Keratinocyte (primary cell): ENCODE results near the gene AFG3L2. TPM values are rescaled to one million over a fixed set of nuclear protein-coding genes. Genes with fewer than 3 reads are reported as not detected.
A peak's percentile ranks its signal among the peaks of the same experiment; 100 is the strongest.

ENCODE experiments used
- DNase-seq: peaks from one replicate; pipeline ENCODE4 v3.0.0-alpha.2; 2011; ENCODE audit warnings: low read depth, missing footprints, low spot score
- FAIRE-seq: peaks from 2 replicates; lab custom pipeline; 2011; peaks lifted over from hg19 to GRCh38; lab: Jason Lieb, UNC
- H2AFZ ChIP-seq: 2 replicates; pipeline ENCODE4 v1.6.0; 2012; ENCODE audit warnings: low read length, control low read depth, inconsistent platforms; ENCODE audit not compliant: control insufficient read depth
- H3K27ac ChIP-seq: 2 replicates; pipeline ENCODE4 v1.5.1; 2011; ENCODE audit warnings: low read length; ENCODE audit not compliant: control insufficient read depth, insufficient read depth
- H3K27me3 ChIP-seq: 3 replicates; pipeline ENCODE4 v1.6.0; 2011; ENCODE audit warnings: low read length; ENCODE audit not compliant: control insufficient read depth, insufficient read depth; ENCODE audit errors: extremely low read depth
- H3K36me3 ChIP-seq, 2 experiments: 2 replicates in 1 of 2; 3 replicates in 1 of 2; pipeline ENCODE4 v1.5.1; 2011; ENCODE audit warnings: low read length in 2 of 2, mild to moderate bottlenecking in 1 of 2; ENCODE audit not compliant: control insufficient read depth in 2 of 2, insufficient read depth in 2 of 2; ENCODE audit errors: extremely low read depth in 1 of 2
- H3K4me1 ChIP-seq: 3 replicates; pipeline ENCODE4 v1.5.1; 2011; ENCODE audit warnings: low read length; ENCODE audit not compliant: control insufficient read depth, insufficient read depth; ENCODE audit errors: extremely low read depth
- H3K4me2 ChIP-seq: 3 replicates; pipeline ENCODE4 v1.6.0; 2011; ENCODE audit warnings: low read depth, low read length; ENCODE audit not compliant: control insufficient read depth, insufficient read depth; ENCODE audit errors: extremely low read depth
- H3K4me3 ChIP-seq, 3 experiments: fragments of 200-600 bp in 1 of 3; sonication (generic) in 1 of 3; 2 replicates in 2 of 3; 3 replicates in 1 of 3; pipeline ENCODE4 v1.5.1; 2011 to 2016; ENCODE audit warnings: low read length in 3 of 3, mild to moderate bottlenecking in 3 of 3, control low read depth in 2 of 3, inconsistent platforms in 1 of 3, low read depth in 1 of 3, mixed read lengths in 1 of 3, mixed run types in 1 of 3, moderate library complexity in 1 of 3; ENCODE audit not compliant: control insufficient read depth in 2 of 3, insufficient read depth in 2 of 3; ENCODE audit errors: extremely low read depth in 1 of 3
- H3K79me2 ChIP-seq: 2 replicates; pipeline ENCODE4 v1.6.0; 2012; ENCODE audit warnings: low read length; ENCODE audit not compliant: control insufficient read depth, insufficient read depth
- H3K9ac ChIP-seq: 3 replicates; pipeline ENCODE4 v1.6.0; 2011; ENCODE audit warnings: low read length; ENCODE audit not compliant: control insufficient read depth, insufficient read depth; ENCODE audit errors: extremely low read depth
- H3K9me1 ChIP-seq: 3 replicates; pipeline ENCODE4 v1.6.0; 2011; ENCODE audit warnings: low read length; ENCODE audit not compliant: control insufficient read depth, insufficient read depth; ENCODE audit errors: extremely low read depth
- H3K9me3 ChIP-seq: 2 replicates; pipeline ENCODE4 v1.5.1; 2012; ENCODE audit warnings: low read depth, low read length; ENCODE audit not compliant: control insufficient read depth
- H4K20me1 ChIP-seq: 3 replicates; pipeline ENCODE4 v1.6.0; 2011; ENCODE audit warnings: low read length; ENCODE audit not compliant: control insufficient read depth, insufficient read depth; ENCODE audit errors: extremely low read depth
- EZH2 ChIP-seq: IDR thresholded peaks from one replicate; pipeline ENCODE4 v1.6.1; 2012; ENCODE audit warnings: inconsistent platforms, mild to moderate bottlenecking, low read length, moderate library complexity
- dilution Hi-C: fragments of 300-500 bp; cut with MboI; formaldehyde crosslinking; loops from one replicate; pipeline ENCODE4 v1.7.0; 2020; ENCODE audit warnings: low sequenced_read_pairs; ENCODE audit not compliant: extremely low pct_ligation_motif_present
- polyA plus RNA-seq, 5 experiments: library from polyadenylated mRNA; depleted of rRNA in 3 of 5; stranded (reverse) in 3 of 5; stranded (forward) in 1 of 5; unstranded in 1 of 5; fragments of >200 nt; gene quantifications; 1 replicate in 1 of 5; 2 replicates in 3 of 5; 3 replicates in 1 of 5; pipeline versions ENCODE4 v1.2.1 to v1.2.3, GENCODE V29; 2011 to 2012; ENCODE audit warnings: missing spikeins in 2 of 5, low read depth in 1 of 5, low replicate concordance in 1 of 5
- TF ChIP-seq, protein P1 (sequence below), 3 experiments: IDR thresholded peaks in 1 of 3; conservative IDR thresholded peaks in 1 of 3; optimal IDR thresholded peaks in 1 of 3; 2 replicates in 2 of 3; 3 replicates in 1 of 3; pipeline versions ENCODE3 to v1.5.1; 2011; ENCODE audit warnings: low read length in 3 of 3, mild to moderate bottlenecking in 3 of 3, moderate library complexity in 2 of 3, control low read depth in 1 of 3, inconsistent platforms in 1 of 3; ENCODE audit not compliant: insufficient read depth in 2 of 3; ENCODE audit errors: extremely low read depth in 1 of 3

Gene AFG3L2
- polyA plus RNA-seq, 1 donor (not counting 4 experiments of a cell fraction or from before 2014, with no cell fraction given) = 47.5 TPM

DNA sequence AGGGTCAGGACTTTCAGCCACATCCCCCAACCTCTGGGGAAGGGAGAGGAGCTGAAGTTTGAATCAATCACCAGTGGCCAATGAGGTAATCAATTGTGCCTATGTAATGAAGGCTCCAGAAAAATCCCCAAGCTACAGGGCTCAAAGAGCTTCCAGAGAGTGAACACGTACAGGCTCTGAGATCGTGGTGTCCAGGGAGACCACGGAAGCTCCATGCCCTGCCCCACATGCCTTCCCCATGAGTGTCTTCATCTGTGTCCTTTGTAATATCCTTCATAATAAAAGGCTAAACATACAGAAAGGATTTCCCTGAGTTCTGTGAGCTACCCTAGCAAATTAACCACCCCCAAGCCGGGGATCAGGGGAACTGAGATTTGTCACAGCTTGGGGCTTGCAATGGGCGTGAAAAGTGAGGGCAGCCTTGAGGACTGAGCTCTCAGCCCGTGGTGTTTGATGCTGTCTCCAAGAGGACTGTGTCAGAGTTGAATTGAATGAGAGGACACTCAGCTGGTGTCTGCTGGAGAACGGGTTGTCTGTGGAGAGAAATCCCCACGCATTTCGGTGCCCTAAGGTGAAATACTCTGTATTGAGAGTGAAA, 94.5 kb downstream of the AFG3L2 start:
- H3K36me3 ChIP-seq = no peaks in the 10 kb centered on the region
- DNase-seq (peak; percentile 92), FAIRE-seq (peak; percentile 97)
- H3K9me3 ChIP-seq = no peaks in the 10 kb centered on the region
- no peaks in the 10 kb centered on the region for H3K9me1 ChIP-seq
- peaks cover 22% of the 10 kb centered on the region for H3K4me1 ChIP-seq
- peak overlapping the region; percentile 56 for H3K9ac ChIP-seq
- no peaks in the 10 kb centered on the region for H3K79me2 ChIP-seq
- peak overlapping the region; percentile 67 for H3K27ac ChIP-seq
- H3K4me2 ChIP-seq = peak overlapping the region; percentile 33
- H2AFZ ChIP-seq = no peak overlapping the region
- H3K4me3 ChIP-seq = no peak overlapping the region
- TF ChIP-seq, protein P1, sequence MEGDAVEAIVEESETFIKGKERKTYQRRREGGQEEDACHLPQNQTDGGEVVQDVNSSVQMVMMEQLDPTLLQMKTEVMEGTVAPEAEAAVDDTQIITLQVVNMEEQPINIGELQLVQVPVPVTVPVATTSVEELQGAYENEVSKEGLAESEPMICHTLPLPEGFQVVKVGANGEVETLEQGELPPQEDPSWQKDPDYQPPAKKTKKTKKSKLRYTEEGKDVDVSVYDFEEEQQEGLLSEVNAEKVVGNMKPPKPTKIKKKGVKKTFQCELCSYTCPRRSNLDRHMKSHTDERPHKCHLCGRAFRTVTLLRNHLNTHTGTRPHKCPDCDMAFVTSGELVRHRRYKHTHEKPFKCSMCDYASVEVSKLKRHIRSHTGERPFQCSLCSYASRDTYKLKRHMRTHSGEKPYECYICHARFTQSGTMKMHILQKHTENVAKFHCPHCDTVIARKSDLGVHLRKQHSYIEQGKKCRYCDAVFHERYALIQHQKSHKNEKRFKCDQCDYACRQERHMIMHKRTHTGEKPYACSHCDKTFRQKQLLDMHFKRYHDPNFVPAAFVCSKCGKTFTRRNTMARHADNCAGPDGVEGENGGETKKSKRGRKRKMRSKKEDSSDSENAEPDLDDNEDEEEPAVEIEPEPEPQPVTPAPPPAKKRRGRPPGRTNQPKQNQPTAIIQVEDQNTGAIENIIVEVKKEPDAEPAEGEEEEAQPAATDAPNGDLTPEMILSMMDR (optimal IDR thresholded peaks at IDR 0.05 in 1 of 3, IDR thresholded peaks at IDR 0.05 in 1 of 3, conservative IDR thresholded peaks at IDR 0.05 in 1 of 3; ENCODE audit: extremely low read depth in 1 of 3, insufficient read depth in 2 of 3, low read length in 3 of 3) = no peak
- no peak for TF ChIP-seq EZH2
- dilution Hi-C loops = no loop called here
- no peaks in the 10 kb centered on the region for H3K27me3 ChIP-seq
- H4K20me1 ChIP-seq = no peaks in the 10 kb centered on the region

DNA sequence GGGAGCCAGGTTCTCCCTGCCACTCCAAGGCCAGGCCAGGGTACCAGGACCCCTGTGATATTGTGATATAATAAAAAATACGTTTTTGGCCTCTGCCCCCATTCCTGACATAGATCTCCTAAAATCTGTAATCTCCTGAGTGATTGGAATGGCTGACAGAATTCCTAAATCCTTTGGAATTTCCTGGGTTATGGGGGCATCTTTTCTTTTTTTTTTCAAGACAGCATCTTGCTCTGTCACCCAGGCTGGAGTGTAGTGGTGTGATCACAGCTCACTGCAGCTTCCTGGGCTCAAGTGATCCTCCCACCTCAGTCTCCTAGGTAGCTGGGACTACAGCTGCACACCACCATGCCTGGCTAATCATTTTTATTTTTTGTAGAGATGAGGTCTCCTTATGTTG, 95.2 kb downstream of the AFG3L2 start:
- no peak overlapping the region for H2AFZ ChIP-seq
- peak overlapping the region; percentile 33 for H3K4me2 ChIP-seq

More for the DNA sequence above, 95.2 kb downstream of the AFG3L2 start:
- Histone ChIP-seq H3K4me1 (peaks cover 17% of the 10 kb centered on the region), H3K79me2 (no peaks in the 10 kb centered on the region), H3K27me3 (no peaks in the 10 kb centered on the region), H3K27ac (peak overlapping the region; percentile 67), H3K9me1 (no peaks in the 10 kb centered on the region), H3K4me3 (no peak overlapping the region), H3K36me3 (no peaks in the 10 kb centered on the region), H4K20me1 (no peaks in the 10 kb centered on the region), H3K9ac (peak overlapping the region; percentile 56), H3K9me3 (no peaks in the 10 kb centered on the region)
- TF ChIP-seq EZH2 = no peak
- TF ChIP-seq, protein P1 (optimal IDR thresholded peaks at IDR 0.05 in 1 of 3, IDR thresholded peaks at IDR 0.05 in 1 of 3, conservative IDR thresholded peaks at IDR 0.05 in 1 of 3; ENCODE audit: extremely low read depth in 1 of 3, insufficient read depth in 2 of 3, low read length in 3 of 3) = no peak
- FAIRE-seq (no peak), DNase-seq (no peak)
- dilution Hi-C loops = no loop called here
